Epithelial cell of prostate (primary cell): Measurements from ENCODE around the gene RBM5.

Experiments
- DNase-seq: peaks from one replicate; pipeline ENCODE4 v3.0.0-alpha.2; 2011; ENCODE audit warnings: low read depth, low spot score
- H3K27ac ChIP-seq: fragments of 450-650 bp; 2 replicates; pipeline ENCODE4 v1.5.1; 2017; ENCODE audit warnings: mild to moderate bottlenecking

The RBM5 gene

GRCh38 chr3:50120364-50121071 lies 31.8 kb downstream of the RBM5 start:
- no peak overlapping the region for H3K27ac ChIP-seq
- no peak for DNase-seq

- DNase-seq = peak; percentile 20
- H3K27ac ChIP-seq = no peak overlapping the region
These were observed 32.6 kb downstream of the RBM5 start for GRCh38 chr3:50121072-50122032.

GRCh38 chr3:50122071-50122470 lies 33.4 kb downstream of the RBM5 start:
- no peak overlapping the region for H3K27ac ChIP-seq
- no peak for DNase-seq

GRCh38 chr3:50122661-50123391 lies 34.1 kb downstream of the RBM5 start:
- H3K27ac ChIP-seq = no peak overlapping the region
- no peak for DNase-seq

GRCh38 chr3:50123394-50124051 lies 34.8 kb downstream of the RBM5 start:
- DNase-seq = no peak
- no peak overlapping the region for H3K27ac ChIP-seq

GRCh38 chr3:50124052-50124799 lies 35.5 kb downstream of the RBM5 start:
- no peak for DNase-seq
- no peak overlapping the region for H3K27ac ChIP-seq

- no peak for DNase-seq
- H3K27ac ChIP-seq = no peak overlapping the region
These were observed 36.1 kb downstream of the RBM5 start for GRCh38 chr3:50124800-50125178.

- no peak overlapping the region for H3K27ac ChIP-seq
- no peak for DNase-seq
These were observed 37.0 kb downstream of the RBM5 start for GRCh38 chr3:50125541-50126286.

- DNase-seq = no peak
- no peak overlapping the region for H3K27ac ChIP-seq
These were observed 37.8 kb downstream of the RBM5 start for GRCh38 chr3:50126287-50127211.

- DNase-seq = no peak
- H3K27ac ChIP-seq = no peak overlapping the region
These were observed 38.6 kb downstream of the RBM5 start for GRCh38 chr3:50127251-50127691.

GRCh38 chr3:50128001-50128400 lies 39.3 kb downstream of the RBM5 start:
- no peak for DNase-seq
- H3K27ac ChIP-seq = no peak overlapping the region

GRCh38 chr3:50130436-50130835 lies 41.7 kb downstream of the RBM5 start:
- H3K27ac ChIP-seq = no peak overlapping the region
- no peak for DNase-seq

- DNase-seq = no peak
These were observed 43.9 kb downstream of the RBM5 start for GRCh38 chr3:50132421-50133282.

GRCh38 chr3:50133283-50133615 lies 44.5 kb downstream of the RBM5 start:
- H3K27ac ChIP-seq = no peak overlapping the region
- no peak for DNase-seq

More at GRCh38 chr3:50132421-50133282, 43.9 kb downstream of the RBM5 start:
- H3K27ac ChIP-seq = no peak overlapping the region

- H3K27ac ChIP-seq = no peak overlapping the region
- DNase-seq = no peak
These were observed 45.6 kb downstream of the RBM5 start for GRCh38 chr3:50134367-50134766.

GRCh38 chr3:50135964-50136363 lies 47.2 kb downstream of the RBM5 start:
- no peak for DNase-seq
- H3K27ac ChIP-seq = no peak overlapping the region
